ENCODE measurements around the gene FXYD5.

FXYD5 gene

DNA sequence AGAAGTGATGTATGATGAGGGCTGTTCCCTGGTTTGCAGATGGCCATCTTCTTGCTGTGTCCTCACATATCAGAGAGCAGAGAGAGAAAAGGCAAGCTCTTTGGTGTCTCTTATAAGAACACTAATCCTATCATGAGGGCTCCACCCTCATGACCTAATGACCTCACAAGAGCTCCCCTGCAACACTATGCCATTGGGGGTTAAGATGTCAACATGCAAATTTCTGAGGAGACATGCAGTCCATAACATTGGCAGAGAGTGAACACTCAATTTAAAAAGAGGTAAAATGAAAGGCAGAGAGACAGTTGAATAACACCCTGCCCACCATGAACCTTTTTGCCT lies 63.1 kb downstream of the FXYD5 start:
- DNase-seq, result no peak

DNA sequence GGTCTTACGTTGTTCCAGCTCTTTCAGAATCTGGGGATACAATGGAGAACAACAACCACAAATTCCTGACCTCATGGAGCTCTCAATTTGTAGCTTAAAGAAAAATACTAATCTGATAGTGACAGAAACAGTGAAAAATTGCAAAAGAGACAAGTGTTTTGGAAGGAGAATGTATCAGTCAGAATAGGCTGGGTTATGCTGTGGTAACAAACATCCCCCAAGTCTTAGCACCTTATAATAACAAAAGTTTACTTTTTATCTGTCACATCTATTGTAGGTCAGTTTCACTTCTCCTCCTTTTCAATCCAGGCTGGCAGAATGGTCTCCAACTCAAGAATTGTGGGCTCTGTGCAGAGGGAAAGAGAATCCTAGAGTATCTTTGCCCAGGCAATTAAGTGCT lies 64.5 kb downstream of the FXYD5 start:
- DNase-seq, result no peak

Measured in NCI-H146 (cell line).